H9 (cell line): ENCODE measurements around the gene DOCK10. TPM values are rescaled to one million over a fixed set of nuclear protein-coding genes. Genes with fewer than 3 reads are reported as not detected.

Experiments used
- DNase-seq: peaks from one replicate; pipeline ENCODE4 v3.0.0-alpha.2; 2017
- H2AFZ ChIP-seq: one replicate; pipeline ENCODE4 v1.6.1; 2013; ENCODE audit warnings: mild to moderate bottlenecking, low read length, control low read depth, moderate library complexity
- H2AK5ac ChIP-seq: 2 replicates; pipeline ENCODE4 v1.6.1; 2013; ENCODE audit warnings: low read length, control low read depth, mixed read lengths; ENCODE audit not compliant: insufficient read length
- H2BK120ac ChIP-seq: one replicate; pipeline ENCODE4 v1.6.1; 2013; ENCODE audit warnings: low read depth, mild to moderate bottlenecking, low read length, control low read depth, inconsistent platforms; ENCODE audit not compliant: poor library complexity, severe bottlenecking
- H2BK12ac ChIP-seq: 2 replicates; pipeline ENCODE4 v1.6.1; 2013; ENCODE audit warnings: low read length, control low read depth, mixed read lengths, low read depth; ENCODE audit not compliant: insufficient read length
- H2BK15ac ChIP-seq: 2 replicates; pipeline ENCODE4 v1.6.1; 2013; ENCODE audit warnings: low read depth, low read length, control low read depth
- H2BK20ac ChIP-seq: one replicate; pipeline ENCODE4 v1.6.1; 2013; ENCODE audit warnings: low read depth, mild to moderate bottlenecking, low read length, control low read depth, inconsistent platforms; ENCODE audit not compliant: poor library complexity, severe bottlenecking
- H2BK5ac ChIP-seq: 2 replicates; pipeline ENCODE4 v1.6.1; 2013; ENCODE audit warnings: low read length, control low read depth, mixed read lengths; ENCODE audit not compliant: insufficient read length
- H3K14ac ChIP-seq: 2 replicates; pipeline ENCODE4 v1.6.1; 2013; ENCODE audit warnings: low read length, control low read depth; ENCODE audit not compliant: insufficient read depth
- H3K18ac ChIP-seq: 2 replicates; pipeline ENCODE4 v1.6.1; 2013; ENCODE audit warnings: low read depth, mild to moderate bottlenecking, mixed read lengths, low read length, control low read depth; ENCODE audit not compliant: insufficient read length
- H3K23ac ChIP-seq: 2 replicates; pipeline ENCODE4 v1.6.1; 2013; ENCODE audit warnings: low read length, control low read depth, mixed read lengths, low read depth; ENCODE audit not compliant: insufficient read length
- H3K23me2 ChIP-seq: 2 replicates; pipeline ENCODE4 v1.6.1; 2013; ENCODE audit warnings: low read depth, mild to moderate bottlenecking, mixed read lengths, low read length, control low read depth; ENCODE audit not compliant: insufficient read length, poor library complexity, severe bottlenecking
- H3K27ac ChIP-seq: 2 replicates; pipeline ENCODE4 v1.5.1; 2013; ENCODE audit warnings: low read length, control low read depth, mixed read lengths, low read depth; ENCODE audit not compliant: insufficient read length
- H3K27me3 ChIP-seq: 2 replicates; pipeline ENCODE4 v1.6.1; 2013; ENCODE audit warnings: low read length, control low read depth, inconsistent platforms; ENCODE audit not compliant: insufficient read depth
- H3K4ac ChIP-seq: 2 replicates; pipeline ENCODE4 v1.6.1; 2013; ENCODE audit warnings: low read depth, mild to moderate bottlenecking, control low read depth, inconsistent platforms, low read length, moderate library complexity
- H3K4me1 ChIP-seq: 2 replicates; pipeline ENCODE4 v1.6.1; 2013; ENCODE audit warnings: low read length, control low read depth, inconsistent platforms; ENCODE audit not compliant: insufficient read depth
- H3K4me2 ChIP-seq: 2 replicates; pipeline ENCODE4 v1.6.1; 2013; ENCODE audit warnings: low read length, control low read depth, mixed read lengths; ENCODE audit not compliant: insufficient read length, insufficient read depth
- H3K56ac ChIP-seq: 2 replicates; pipeline ENCODE4 v1.6.1; 2013; ENCODE audit warnings: low read depth, mild to moderate bottlenecking, mixed read lengths, low read length, control low read depth; ENCODE audit not compliant: insufficient read length
- H3K79me1 ChIP-seq: 2 replicates; pipeline ENCODE4 v1.6.1; 2013; ENCODE audit warnings: low read depth, mild to moderate bottlenecking, moderate library complexity, low read length, control low read depth, inconsistent platforms; ENCODE audit not compliant: insufficient read depth, poor library complexity, severe bottlenecking
- H3K79me2 ChIP-seq: 2 replicates; pipeline ENCODE4 v1.6.1; 2013; ENCODE audit warnings: low read length, control low read depth, inconsistent platforms; ENCODE audit not compliant: insufficient read depth
- H3K9ac ChIP-seq: 2 replicates; pipeline ENCODE4 v1.6.1; 2013; ENCODE audit warnings: low read length, control low read depth, mixed read lengths; ENCODE audit not compliant: insufficient read length; ENCODE audit errors: extremely low read depth
- H3K9me3 ChIP-seq: one replicate; pipeline ENCODE4 v1.6.1; 2013; ENCODE audit warnings: low read depth, low read length, inconsistent platforms; ENCODE audit not compliant: control insufficient read depth
- H3T11ph ChIP-seq: one replicate; pipeline ENCODE4 v1.6.1; 2013; ENCODE audit warnings: mild to moderate bottlenecking, low read length, control low read depth, inconsistent platforms
- H4K20me1 ChIP-seq: one replicate; pipeline ENCODE4 v1.6.1; 2013; ENCODE audit not compliant: control insufficient read depth, insufficient read length, insufficient read depth
- H4K5ac ChIP-seq: 2 replicates; pipeline ENCODE4 v1.6.1; 2013; ENCODE audit warnings: low read depth, mild to moderate bottlenecking, mixed read lengths, low read length, control low read depth; ENCODE audit not compliant: insufficient read length
- H4K8ac ChIP-seq: replicated peaks from 2 replicates; pipeline ENCODE4 v1.6.1; 2013; ENCODE audit warnings: low read length, control low read depth, mixed read lengths, low read depth; ENCODE audit not compliant: insufficient read length
- H4K91ac ChIP-seq: 2 replicates; pipeline ENCODE4 v1.6.1; 2013; ENCODE audit warnings: low read depth, mild to moderate bottlenecking, moderate library complexity, mixed read lengths, low read length, control low read depth; ENCODE audit not compliant: insufficient read length
- H3K27ac Mint-ChIP-seq, 3 experiments: 2 replicates in 2 of 3; 3 replicates in 1 of 3; pipeline ENCODE4 v1.8.0; 2020 to 2021; ENCODE audit warnings: mixed read lengths in 3 of 3, mild to moderate bottlenecking in 1 of 3, moderate library complexity in 1 of 3
- H3K27me3 Mint-ChIP-seq: 2 replicates; pipeline ENCODE4 v1.8.0; 2021; ENCODE audit warnings: low read depth, mild to moderate bottlenecking, moderate library complexity, mixed read lengths
- H3K36me3 Mint-ChIP-seq, 3 experiments: 2 replicates in 2 of 3; 3 replicates in 1 of 3; pipeline ENCODE4 v1.8.0; 2020 to 2021; ENCODE audit warnings: low read depth in 3 of 3, mixed read lengths in 3 of 3; ENCODE audit not compliant: insufficient read depth in 1 of 3
- H3K4me1 Mint-ChIP-seq, 2 experiments: 2 replicates each; pipeline ENCODE4 v1.8.0; 2020; ENCODE audit warnings: mixed read lengths in 2 of 2
- H3K4me3 Mint-ChIP-seq, 2 experiments: 2 replicates in 1 of 2; 3 replicates in 1 of 2; pipeline ENCODE4 v1.8.0; 2020 to 2021; ENCODE audit warnings: mild to moderate bottlenecking in 2 of 2, mixed read lengths in 2 of 2, moderate library complexity in 1 of 2
- H3K9me3 Mint-ChIP-seq, 2 experiments: 2 replicates in 1 of 2; 3 replicates in 1 of 2; pipeline ENCODE4 v1.8.0; 2020; ENCODE audit warnings: mild to moderate bottlenecking in 2 of 2, mixed read lengths in 2 of 2, moderate library complexity in 1 of 2
- CTCF ChIP-seq: fragments of 200-600 bp; sonication (generic); conservative IDR thresholded peaks from 3 replicates; pipeline ENCODE4 v1.8.0; 2021; ENCODE audit warnings: antibody characterized with exemption, mild to moderate bottlenecking
- WGBS: extraction: QIAGEN DNeasy Blood & Tissue Kit; methylation state at CpG from one replicate; pipeline ENCODE4 v1.1.7; 2013; ENCODE audit warnings: missing lambda C conversion rate, low lambda C conversion rate, mixed read lengths; ENCODE audit not compliant: insufficient read length; ENCODE audit errors: extremely low coverage; 5-methylcytosine and 5-hydroxymethylcytosine counted together
- total RNA-seq: library from RNA; stranded (reverse); gene quantifications from 2 replicates; pipeline ENCODE4 v1.2.1, GENCODE V29; 2021

The DOCK10 gene
- total RNA-seq, 1 experiment from 2014 or later = 0.79 TPM

- Histone ChIP-seq H3K79me1 (no peaks in the 10 kb centered on the region), H2BK20ac (no peak overlapping the region), H3K79me2 (no peaks in the 10 kb centered on the region), H2AK5ac (no peak overlapping the region), H2AFZ (no peak overlapping the region), H3K14ac (no peak overlapping the region), H3K56ac (no peak overlapping the region), H4K91ac (no peak overlapping the region), H2BK5ac (no peak overlapping the region), H3T11ph (no peak overlapping the region), H3K9ac (no peak overlapping the region), H3K27me3 (no peaks in the 10 kb centered on the region), H3K23me2 (no peaks in the 10 kb centered on the region), H2BK15ac (no peak overlapping the region), H3K9me3 (no peaks in the 10 kb centered on the region), H2BK120ac (no peak overlapping the region), H4K5ac (no peak overlapping the region), H3K27ac (no peak overlapping the region), H3K18ac (no peak overlapping the region), H4K20me1 (no peaks in the 10 kb centered on the region), H3K4me2 (no peak overlapping the region), H4K8ac (no peak overlapping the region), H3K4me1 (peaks cover 3% of the 10 kb centered on the region), H2BK12ac (no peak overlapping the region), H3K23ac (no peak overlapping the region), H3K4ac (no peak overlapping the region)
- no peak for DNase-seq
- WGBS = no CpG with 5 or more reads among the region's 4 CpGs
- Mint-ChIP-seq H3K27me3 (no peaks in the 10 kb centered on the region), H3K4me1 (peaks cover 11 to 14% of the 10 kb centered on the region in 2 experiments), H3K4me3 (no peak overlapping the region), H3K9me3 (no peaks in the 10 kb centered on the region), H3K27ac (no peak overlapping the region), H3K36me3 (no peaks in the 10 kb centered on the region)
- TF ChIP-seq CTCF = no peak
These were observed 94.7 kb downstream of the DOCK10 start for GRCh38 chr2:224947566-224947965.
